T-helper 22 cell (primary cell): ENCODE data around the gene RPP25L.

Experiments
- DNase-seq: peaks from one replicate; pipeline ENCODE4 v3.0.0-alpha.2; 2020; ENCODE audit warnings: low read depth

RPP25L gene

DNA sequence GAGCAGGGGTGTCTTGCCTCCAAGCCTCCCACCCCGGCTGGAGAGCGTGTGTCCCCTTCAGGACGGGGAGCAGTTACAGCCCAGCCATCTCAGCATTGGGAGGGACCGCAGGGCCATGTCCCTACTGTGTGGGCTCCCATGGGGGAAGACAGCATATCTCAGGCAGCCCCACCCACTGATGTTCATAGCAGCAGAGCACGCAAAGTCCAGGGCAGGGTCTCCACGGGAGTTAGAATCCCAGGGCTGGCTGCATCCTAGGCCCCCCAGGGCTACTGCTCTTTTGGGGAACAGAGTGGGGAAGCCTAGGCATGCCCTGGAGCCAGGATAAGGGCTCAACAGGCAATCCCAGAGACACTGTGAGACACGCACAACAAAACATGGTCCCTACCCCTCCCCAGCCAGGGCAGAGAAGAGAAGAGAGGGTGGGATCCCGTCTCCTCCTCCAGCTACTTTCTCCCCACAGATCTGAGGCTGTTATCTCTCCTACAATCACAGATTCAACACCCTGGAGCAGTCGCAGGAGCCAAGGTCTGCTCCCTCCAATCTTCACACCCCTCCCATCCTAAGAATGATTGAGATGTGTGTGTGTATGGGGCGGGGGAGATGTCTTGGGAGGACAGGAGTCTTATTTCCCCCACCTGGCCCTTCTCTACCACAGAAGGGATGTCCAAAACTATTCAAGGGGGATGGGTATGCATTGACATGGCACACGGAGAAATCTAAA, 25.8 kb downstream of the RPP25L start:
- no peak for DNase-seq

DNA sequence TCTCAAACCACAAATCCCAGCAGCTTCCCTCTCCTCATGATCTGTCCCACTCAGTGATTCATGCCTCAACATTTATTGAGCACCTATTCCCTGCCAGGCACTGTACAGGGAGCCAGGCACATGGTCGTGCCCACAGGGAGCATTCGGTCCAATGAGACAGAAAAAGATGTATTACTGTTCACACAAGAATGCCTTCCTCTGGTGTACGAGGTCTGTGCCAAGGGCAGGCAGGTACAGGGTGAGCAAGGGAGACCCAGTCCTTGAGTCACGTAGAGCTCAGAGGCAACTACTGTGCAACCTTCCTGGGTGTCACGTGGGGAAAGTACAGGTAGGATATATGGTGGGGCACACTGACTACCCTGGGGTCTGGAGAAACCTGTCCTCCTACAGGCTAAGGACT, 26.9 kb downstream of the RPP25L start:
- DNase-seq = no peak

DNA sequence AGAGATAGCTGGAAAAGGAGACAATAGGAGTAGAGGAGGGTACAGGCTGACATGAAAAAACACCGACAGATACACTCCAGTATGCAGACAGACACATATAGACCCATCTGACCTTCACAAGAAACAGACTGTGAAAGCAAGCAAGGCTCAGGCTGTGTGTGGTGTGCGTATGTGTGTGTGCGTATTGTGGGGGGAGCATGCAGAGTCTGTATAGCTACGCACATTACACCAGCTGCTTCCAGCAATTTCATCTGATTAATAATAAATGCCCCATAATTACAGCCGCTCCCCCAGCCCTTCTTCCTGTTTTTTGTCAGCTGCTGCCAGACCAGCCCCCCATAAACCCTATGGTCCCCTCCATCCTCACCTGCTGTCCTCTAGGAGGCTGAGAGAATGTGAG, 29.1 kb downstream of the RPP25L start:
- no peak for DNase-seq

DNA sequence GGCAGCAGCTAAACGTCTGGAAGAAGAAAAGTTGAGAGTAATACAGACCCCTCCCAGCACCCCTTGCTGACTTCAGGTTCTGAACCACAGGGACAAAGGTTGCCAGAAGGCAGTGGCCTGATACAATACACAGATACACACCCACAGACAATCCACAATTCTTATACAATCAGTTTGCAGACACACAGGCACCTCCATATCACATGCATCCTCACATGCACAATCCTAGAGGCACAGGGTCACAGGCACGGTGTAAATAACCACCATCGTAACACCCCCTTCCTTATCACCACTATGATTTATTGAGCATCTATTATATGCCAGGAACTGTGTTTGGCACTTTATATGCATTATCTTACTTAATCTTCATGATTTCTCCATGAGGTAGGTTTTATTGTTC, 30.6 kb downstream of the RPP25L start:
- no peak for DNase-seq

DNA sequence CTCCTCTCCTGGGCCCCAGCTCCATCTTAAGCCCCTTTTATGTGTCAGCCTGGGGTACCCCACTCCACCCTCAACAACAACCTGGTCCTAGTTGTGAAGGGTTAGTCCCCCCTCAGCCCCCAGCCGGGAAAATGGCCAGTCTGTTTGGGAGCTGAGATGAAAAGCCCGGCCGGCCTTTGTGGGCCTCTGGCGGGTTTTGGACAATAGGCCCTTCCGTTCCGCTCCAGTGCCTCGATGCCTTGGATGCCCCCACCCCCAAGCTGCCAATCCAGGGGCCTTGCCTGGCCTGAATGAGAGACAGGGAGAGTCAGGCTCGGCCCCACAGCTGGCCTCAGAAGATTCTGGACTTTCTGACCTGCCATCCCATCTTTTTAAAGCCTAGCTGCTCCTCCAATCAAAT, 31.5 kb downstream of the RPP25L start:
- no peak for DNase-seq

DNA sequence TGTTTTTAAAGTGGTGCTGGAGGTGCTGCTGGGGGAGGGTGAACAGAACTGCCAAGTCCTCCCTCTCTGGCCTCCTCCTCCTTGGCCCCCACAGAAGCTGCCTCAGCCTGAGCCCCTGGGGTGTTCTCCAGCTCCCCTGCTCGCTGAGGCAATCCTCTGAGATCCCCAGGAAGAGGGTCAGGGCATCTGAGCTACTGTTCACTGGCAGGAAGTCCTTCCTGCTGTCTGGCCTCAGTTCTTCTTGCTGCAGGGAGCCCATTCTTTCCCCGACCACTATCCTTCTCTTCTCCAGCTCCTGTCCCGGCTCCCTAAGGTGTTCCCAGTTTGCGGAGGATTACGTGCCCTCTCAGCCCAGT, 32.1 kb downstream of the RPP25L start:
- DNase-seq = no peak

DNA sequence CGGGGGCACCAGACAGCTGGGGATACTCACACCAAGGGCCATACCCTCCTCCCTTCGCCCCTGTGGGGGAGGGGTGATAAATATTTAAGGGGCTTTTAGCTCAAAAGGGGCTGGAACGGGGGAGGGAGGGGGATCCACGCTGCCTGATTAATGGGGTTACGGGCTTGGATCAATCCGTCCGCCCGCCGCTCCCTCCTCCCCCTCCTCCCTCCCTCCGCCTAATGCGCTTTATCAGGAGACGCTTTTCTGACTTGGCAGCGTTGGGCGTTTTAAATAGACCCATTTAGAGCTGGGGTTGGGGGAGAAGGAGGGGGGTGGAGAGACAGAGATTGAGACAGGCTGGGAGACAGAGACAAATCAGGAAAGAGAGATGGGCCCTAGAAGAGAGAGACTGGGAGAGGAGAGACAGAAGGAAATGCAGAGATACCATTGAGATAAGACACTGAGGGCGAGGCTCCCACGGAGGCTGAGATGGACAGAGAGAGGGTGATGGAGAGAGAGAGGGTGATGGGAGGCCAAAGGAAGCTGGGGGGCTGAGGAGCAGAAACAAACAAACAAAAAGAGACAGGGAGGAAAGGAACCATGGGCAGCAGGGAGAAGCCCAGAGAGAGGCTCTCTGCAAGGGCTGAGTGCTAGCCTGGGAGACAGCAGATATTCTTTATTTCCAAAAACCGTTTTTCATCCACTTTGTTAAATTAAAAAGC, 32.6 kb downstream of the RPP25L start:
- no peak for DNase-seq

DNA sequence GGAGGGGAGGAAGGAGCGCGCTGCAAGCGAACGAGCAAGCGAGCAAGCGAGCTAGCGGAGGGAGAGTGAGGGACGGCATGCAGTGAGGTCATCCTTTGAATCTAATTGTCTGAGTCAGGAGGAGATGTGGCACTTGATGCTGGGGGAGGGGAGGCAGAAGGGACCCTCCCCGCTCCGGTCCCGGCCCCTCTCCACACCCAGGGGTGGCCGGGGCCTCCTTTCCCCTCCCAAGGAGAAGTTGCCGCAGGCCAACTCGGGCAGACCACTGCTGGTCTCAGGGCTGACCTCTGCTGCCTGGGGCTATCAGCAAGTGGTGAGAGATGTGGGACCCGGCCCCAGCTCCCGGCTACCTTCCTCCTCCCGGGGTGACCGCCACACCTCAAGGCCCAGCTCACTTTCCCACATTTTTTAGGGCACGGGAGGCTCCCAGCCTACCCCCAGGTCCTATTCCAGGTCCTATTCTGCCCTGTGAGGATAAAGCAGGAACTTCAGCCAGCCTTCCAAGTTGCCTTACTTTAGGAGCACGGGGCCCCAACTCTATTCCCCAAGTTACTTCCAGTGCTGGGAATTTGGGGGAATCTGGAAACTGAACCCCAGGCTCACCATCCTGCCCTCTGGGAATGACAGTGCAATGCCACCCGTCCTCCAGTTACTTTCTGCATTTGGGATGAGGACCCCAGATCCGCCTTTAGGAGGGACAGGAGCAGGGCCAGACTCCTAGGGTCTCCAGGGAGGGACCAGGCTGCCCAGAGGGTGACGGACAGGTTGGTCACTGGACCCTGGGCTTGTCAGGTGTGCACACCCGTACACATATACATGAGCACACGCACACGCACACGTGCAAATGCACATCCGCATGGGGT, 33.4 kb downstream of the RPP25L start:
- no peak for DNase-seq

DNA sequence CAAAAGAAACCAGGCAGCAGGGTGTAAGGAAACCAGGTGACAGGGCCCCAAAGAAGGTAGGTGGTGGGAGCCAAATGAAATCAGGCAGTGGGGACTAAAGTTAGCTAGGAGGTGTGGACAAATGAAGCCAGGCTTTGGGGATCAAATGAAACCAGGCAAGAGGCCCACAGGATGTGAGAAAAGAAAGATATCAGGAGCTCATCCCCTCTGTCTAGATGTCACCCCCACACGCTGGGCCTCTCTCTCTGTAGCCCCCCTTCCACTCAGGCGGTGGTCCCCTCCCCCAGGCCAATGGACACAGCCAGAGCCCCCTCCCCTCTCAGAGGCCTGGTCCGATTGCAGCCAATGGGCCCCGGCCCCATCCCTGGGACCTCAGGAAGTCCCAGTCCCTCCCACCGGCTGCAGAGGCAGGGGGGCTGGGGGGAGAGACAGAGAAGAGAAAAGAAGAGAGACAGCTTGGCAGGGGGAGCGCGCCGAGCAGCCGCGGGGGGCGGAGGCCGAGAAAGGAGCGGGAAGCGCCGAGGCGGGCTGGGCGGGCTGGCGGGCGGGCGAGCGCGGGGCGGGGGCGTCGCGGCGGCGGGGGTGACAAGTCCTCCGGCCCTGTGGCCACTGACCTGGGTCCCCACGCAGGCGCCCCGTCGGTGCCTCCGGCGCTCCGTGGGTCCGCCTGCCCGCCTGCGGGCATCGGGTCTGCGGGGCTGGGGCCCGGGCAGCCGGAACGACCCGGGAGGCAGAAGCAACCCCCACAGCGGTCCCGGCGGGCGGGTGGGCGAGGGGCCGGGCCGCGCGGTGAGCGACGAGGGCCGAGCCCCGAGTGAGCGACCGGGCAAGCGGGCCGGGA, 34.3 kb downstream of the RPP25L start:
- no peak for DNase-seq

DNA sequence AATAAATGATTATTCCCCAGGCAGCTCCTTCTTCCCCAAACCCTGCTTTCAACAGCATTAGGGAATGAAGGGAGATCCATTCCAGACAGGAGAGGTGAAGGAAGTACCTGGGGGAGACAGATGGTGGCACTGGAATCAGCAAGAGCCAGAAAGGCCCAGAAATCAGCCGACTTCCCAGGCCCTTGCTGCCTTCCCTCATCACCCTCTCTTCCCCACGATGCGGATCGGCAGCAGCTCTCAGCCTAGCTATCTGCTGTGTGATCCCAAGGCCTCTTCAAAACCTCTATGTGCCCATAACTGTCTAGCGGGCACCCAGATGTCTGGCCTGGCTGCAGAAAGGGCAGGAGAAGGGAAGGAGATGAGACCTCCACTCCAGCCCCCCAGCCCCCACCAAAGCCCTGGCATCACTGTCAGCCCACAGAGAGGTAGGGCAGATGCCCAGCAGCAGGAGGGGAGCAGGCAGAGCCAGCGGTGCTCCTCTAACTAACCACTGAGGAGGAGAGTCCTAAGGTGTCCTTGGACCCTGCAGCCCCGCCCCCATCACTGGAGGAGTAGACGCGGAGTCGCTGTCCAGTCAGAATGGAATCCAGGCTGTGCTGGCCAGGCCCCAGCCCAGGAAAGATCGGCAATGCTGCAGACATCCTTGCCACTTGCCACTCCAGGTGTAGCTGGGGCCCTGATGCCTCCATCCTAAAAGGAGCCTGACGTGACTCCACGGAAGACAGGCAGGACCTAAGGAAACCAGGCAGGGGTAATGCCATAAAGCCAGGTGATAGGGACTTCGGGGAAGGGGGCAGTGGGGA, 35.1 kb downstream of the RPP25L start:
- DNase-seq = no peak

DNA sequence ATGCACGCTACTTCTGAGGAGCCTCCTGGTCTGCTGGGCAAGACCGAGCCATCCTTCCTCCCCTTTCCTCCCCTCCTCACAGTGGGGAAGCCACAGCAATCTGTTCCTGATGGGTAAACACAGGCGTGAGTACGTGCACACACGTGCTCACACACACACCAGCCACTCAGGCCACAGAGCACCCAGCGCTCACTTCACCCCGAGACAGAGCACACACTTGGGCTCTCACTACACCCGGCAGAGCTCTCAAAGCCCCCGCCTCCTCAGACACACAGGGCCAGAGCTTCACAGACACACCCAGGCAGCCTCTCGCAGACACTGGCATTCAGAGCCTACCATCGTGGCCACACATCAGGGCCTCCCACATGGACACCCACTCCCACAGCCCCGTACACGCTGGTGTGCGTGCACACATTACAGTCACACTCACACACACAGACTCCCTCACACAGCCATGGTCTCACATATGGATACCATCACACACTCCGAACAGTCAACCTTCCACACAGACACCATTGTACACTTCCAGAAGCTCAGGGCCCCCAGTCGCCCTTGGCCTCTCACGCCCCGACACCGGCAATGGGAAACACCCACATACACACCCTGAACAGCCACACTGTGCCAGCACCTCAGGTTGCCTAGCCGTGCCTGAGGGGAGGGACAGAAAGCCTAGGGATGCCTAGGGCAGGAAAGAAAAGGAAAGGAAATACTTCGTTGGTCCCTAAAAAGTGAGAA, 35.9 kb downstream of the RPP25L start:
- no peak for DNase-seq

DNA sequence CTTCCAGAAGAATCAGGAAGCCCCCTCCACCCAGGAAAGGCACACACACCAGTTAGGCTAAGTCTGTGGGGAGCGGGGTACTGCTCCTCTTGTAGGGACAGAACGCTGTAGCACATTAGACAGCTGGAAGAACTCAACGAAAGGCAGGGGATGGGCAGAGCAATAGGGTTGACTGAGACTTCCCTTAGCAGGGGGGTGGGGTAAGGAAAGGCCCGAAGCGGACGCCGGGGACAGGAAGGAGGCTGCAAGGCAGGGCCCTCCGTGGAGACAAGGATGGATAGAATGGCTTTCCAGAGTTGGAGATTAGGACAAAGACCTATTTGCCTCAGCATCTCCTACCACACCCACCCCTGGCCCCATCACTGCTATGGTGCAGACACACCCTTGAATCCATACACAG, 36.7 kb downstream of the RPP25L start:
- no peak for DNase-seq

DNA sequence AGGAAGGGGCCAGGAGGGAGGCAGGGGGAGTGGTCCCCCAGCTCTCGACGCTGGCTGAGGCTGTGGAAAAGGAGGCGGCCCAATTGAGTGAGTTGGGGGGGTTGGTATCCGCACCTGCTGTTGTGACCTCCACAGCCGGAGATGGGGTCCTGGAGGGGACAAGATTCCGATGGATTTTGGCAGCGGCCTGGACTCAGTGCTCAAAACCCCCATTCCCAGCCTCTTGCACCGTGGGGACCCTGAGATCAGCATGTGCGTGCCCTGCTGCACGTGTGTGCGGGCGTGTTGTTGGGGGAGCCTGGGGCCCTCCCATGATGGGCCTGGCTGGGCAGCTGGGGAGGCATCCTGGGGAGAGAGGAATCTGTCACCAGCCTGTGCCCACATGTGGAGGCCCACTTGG, 37.3 kb downstream of the RPP25L start:
- DNase-seq = no peak

DNA sequence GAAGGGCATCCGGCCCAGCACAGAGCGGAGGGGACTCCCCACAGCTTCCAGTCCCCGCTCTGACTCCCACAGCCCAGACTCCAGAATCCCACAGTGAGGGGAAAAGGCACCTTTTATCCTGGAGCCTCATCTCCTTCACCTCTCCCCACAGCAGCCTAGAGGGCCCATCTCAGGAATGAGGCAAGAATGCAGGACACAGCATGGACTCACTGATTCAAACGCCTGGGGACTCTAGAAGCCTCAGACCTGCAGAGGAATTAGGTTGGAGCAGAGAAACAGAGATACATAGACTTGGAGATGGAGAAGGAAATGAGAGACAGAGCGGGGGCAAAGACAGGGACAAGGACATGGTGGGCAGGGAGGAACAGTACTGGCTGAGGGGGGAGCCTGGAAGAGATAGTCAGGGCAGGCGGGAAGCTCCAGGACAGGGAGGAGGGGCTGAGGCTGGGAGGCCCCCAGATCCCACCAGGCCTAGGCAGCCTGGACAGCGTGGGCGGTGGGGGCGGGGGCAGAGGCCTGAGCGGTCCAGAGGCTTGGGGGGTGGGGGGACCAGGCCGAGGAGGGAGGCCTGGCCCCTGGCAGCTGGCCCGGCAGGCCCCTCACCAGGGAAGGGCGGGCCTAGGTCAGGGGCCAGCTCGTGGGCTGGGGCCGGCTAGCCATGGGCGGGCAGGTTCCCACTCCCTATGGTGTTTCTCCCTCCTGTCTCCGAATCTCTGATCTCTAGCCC, 38.1 kb downstream of the RPP25L start:
- DNase-seq = no peak

DNA sequence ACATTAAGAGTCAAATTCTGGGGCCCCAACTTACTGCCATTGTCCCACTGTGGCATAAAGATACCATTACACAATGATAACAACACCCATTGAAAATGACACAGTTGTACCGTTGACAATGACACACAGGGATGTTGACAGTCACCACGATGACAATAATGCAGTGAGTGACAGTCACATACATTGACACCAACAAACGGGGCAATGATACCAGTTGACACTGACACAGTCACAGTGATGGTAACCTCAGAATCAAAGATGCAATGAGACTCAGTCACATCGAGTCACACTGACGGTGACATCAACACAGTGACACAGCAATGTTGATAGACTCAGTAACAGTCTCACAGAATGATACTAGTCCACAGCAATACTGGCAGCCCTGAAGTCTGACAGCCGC, 39.3 kb downstream of the RPP25L start:
- DNase-seq = no peak

DNA sequence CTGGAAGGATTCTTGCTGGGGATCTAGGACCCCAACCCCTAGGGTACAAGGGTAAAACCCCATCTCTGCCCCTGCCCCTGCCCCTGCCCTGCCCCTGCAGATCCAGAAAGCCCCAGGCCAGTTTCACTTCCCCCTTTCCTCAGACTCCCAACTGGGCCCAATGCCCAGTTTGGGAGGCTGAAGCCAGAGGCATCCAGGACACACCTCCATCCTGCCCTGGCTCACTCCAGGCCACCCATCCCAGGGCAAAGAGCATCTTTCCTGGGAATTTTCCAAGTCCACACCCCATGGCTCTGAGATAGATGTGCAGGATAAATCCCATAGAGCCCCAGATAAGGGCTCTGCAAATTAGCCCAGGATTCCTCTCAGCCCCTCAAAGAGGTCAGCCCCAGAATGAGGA, 39.8 kb downstream of the RPP25L start:
- DNase-seq = no peak

DNA sequence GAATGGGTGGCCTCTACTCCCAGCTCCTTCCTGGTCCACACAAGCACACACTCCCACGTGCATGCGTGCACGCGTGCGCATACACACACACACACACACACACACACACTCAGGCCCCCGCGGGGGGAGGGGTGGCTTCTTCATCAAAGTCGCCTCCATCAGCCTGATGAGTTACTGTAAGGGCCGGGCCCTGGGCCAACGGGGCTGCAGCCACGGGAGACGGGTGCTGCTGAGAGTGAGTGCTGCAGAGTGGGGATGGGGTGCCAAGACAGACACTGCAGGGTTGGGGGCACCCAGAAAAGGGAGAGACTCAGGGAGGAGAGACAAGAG, 40.5 kb downstream of the RPP25L start:
- no peak for DNase-seq

DNA sequence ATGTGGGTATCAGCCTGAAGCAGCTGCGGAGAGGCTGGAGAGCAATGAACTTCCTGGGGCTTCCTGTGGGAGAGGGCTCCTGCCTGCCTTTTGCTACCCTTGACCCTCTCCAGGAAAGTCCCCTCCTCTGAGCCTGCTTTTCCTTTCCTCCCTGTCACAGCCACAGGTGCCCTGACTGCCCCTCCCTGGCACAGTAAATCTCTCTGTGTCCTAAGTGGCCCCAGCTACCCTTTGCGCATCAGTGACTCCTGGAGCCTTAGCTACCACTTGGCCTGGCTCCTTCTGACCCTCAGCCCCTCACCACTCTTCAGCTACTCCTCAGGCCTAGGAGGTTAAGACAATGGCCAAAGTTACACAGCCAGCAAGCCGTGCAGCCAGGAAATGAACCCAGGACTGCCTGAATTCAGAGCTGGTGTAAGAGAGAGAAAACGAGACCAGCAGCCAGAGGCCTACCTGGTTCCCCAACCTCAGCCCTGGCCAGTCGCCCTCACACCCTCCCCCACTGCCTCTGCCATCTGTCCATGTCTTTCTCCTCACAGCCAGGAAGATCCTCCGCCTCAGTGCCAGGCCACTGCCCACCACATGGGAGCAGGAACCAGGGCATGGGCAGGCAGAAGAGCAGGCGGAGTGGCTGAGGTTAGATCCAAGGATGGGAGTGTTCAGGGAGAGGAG, 41.0 kb downstream of the RPP25L start:
- no peak for DNase-seq

DNA sequence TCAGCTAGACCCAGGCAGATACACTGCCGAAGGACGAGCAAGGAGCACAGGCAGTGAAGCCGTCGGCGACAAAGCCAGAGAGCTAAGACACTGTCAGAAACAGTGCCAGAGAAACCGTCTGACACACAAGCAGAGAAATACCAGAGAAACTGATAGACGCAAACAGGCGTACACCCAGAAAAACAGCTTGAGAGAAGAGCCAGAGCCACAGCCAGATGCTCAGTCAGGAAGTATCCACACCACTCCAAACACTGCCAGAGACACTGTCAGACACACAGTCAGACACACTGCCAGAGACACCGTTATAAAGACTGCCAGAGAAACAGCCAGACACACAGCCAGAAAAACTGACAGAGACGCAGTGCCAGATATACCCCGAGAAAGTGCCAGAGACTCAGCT, 41.5 kb downstream of the RPP25L start:
- no peak for DNase-seq

DNA sequence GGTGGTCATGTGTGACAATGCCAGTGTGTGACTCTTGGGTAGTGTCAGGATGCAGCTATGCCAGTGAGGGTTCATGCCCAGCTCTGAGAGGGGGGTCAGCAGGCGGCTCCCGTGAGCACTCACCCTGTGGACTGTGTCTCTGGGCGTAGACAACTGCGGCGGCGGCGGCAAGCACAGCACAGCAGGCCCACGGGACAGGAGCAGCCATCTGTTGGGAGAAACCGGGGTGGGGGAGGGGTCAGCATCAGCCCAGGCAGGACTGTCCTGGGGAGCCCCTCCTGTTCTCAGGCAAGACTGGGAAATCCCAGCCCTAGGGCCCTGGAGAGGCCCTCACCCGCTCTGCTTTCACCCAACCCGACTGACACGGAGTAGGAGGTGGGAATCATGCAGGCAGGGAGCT, 43.1 kb downstream of the RPP25L start:
- no peak for DNase-seq
